GM10847 (cell line): ENCODE data around the gene ECI1.

Experiments
- POLR2A ChIP-seq: IDR thresholded peaks from 2 replicates; pipeline ENCODE4 v1.6.1; 2011; ENCODE audit not compliant: insufficient read length; ENCODE audit errors: extremely low read depth

ECI1 gene

DNA sequence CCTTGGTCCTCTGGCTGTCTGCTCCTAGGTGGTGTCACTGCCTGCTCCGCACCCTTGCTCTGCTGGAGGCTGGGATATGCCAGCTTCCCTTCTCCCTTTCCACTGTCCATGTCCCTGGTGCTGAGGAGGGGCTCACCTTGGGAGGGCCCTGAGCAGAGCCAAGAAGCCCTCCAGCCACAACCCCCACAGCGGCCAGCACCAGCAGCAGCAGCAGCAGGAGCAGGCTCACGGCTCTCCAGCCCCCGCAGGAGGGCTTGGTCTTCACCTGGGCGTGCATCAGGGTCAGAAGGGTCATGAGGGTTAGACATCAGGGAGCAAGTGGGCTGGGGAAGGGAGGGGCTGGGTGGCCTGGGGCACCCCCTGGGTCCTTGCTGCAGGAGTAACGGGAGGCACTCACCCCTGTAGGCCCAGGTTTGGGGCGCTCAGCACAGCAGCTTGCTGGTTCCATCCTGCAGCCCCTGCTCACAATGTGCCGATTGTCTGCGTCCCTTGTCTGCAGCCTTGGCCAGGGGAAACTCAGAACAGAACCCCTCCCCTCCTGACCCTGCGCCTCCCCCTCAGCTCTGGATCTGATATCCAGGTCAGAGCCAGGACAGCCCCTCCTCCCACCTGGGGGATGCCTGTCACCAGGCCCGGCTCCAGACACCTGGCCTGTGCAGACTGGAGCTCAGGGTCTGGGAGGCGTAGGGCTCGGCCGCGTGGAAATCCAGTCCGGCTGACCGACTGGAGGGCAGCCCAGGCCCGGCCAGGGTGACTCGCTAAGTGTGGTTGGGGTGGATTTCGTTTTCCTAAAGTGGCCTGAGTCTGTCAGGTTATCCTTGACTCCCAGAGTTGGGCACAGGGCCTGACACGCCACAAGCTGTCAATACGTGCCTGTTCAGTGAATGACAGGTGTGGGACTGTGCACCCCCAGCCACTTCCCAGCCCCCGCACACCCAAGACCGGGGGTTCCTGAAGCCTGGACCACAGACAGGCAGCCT, 40.7 kb downstream of the ECI1 start, which contains the start of gene BRICD5:
TSS of gene BRICD5 (minus strand) at position 478 of the 980 bp plus-strand sequence. CDS start at position 448, 30 bp downstream.
- no peak for TF ChIP-seq POLR2A

GRCh38 chr16:2210009-2210332, 41.4 kb downstream of the ECI1 start:
- no peak for TF ChIP-seq POLR2A

DNA sequence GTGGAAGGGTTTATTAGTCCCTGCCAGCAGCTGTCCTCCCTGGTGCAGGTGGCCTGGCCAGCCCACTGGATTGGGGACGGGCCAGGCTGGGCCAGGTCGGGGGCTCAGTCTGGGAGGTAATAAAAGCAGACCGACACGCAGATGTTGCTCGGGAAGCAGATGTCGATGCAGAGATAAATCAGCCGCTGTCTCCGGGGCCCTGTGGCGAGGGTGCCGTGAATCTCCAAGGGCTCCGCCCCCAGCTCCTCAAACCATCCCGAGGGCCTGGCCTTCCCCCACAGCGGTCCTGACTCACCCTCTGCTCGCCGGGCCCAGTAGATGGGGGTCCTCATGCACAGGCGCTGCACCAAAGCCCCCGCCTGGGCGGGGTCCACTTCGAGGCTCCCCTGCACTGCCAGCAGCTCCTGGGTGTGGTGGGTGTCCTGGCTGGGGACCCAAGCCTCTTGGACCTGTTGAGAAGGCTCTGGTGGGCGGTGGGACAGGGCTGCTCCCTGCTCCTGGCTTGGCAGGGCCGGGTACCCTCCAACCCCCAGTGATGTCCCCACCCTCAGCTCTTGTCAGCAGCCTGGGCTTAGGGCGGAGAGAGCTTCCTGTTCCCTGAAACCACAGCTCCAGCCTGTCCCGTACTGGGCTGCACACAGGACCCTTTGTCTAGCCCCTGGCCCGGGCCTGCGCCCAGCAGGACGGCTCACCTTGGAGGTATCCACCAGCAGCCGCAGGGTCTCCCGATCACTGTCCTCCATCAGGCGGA, 42.0 kb downstream of the ECI1 start:
- no peak for TF ChIP-seq POLR2A

DNA sequence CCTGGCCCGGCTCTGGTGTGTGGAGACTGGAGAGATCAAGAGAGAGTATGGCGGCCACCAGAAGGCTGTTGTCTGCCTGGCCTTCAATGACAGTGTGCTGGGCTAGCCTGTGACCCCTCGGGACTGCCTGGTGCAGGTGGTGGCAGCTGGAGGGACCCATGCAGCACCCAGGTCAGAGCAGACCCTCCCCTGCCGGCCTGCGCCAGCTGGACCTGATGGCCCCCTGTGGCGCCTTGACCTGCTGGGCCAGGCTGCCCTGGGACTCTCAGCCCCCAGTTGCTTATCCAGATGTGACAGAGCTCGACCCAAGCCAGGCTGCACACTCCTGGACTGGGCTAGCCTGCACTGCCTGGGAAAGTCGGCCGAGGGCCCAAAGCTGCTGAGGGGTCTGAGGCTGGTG, 42.6 kb downstream of the ECI1 start:
- TF ChIP-seq POLR2A = no peak

DNA sequence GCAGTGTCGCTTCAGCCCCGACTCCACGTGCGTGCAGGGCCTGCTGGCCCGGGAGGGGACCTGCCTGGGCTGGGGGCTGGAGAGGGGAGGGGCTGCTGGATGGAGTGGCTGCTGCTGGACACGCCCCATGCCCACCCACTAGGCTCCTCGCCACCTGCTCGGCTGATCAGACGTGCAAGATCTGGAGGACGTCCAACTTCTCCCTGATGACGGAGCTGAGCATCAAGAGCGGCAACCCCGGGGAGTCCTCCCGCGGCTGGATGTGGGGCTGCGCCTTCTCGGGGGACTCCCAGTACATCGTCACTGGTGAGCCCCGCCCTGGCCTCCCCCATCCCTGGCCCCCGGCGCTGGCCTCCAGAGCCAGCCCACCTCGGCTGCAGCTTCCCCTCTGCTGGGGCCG, 43.1 kb downstream of the ECI1 start:
- no peak for TF ChIP-seq POLR2A

GRCh38 chr16:2207872-2208271, 43.5 kb downstream of the ECI1 start:
- no peak for TF ChIP-seq POLR2A

DNA sequence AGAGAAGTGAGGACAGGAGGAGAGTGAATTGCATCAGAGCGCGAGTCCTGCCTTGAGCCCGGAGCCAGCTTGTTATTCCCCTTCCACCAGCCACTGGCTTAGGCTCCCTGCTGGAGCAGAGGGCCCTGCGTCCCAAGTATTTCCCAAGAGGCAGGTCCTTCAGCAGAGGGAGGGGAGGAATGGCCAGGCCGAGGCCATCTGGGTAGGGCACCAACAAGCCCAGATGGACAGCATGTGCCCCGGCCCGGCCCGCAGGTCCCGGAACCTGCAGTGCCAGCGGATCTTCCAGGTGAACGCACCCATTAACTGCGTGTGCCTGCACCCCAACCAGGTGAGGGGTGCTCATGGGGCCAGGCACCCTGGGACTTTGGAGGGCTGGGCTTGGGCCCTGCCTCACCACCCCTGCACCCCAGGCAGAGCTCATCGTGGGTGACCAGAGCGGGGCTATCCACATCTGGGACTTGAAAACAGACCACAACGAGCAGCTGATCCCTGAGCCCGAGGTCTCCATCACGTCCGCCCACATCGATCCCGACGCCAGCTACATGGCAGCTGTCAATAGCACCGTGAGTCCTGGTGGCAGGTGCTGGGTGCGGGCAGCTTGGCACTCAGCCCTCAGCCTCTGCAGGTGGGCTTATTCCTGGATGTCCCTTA, 44.5 kb downstream of the ECI1 start:
- no peak for TF ChIP-seq POLR2A

GRCh38 chr16:2206420-2206779, 45.0 kb downstream of the ECI1 start:
- no peak for TF ChIP-seq POLR2A

DNA sequence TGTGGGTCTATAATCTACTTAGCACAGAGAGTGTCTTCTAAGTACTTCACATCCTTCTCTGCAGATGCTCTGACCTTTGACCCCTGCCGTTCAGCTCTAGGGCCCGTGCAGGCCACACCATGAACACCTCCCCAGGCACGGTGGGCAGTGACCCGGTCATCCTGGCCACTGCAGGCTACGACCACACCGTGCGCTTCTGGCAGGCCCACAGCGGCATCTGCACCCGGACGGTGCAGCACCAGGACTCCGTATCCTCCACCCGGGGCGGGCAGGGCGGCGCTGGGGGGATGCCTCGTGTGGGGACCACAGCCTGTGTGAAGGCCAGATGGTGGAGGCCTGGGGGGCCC, 45.4 kb downstream of the ECI1 start:
- TF ChIP-seq POLR2A = no peak

DNA sequence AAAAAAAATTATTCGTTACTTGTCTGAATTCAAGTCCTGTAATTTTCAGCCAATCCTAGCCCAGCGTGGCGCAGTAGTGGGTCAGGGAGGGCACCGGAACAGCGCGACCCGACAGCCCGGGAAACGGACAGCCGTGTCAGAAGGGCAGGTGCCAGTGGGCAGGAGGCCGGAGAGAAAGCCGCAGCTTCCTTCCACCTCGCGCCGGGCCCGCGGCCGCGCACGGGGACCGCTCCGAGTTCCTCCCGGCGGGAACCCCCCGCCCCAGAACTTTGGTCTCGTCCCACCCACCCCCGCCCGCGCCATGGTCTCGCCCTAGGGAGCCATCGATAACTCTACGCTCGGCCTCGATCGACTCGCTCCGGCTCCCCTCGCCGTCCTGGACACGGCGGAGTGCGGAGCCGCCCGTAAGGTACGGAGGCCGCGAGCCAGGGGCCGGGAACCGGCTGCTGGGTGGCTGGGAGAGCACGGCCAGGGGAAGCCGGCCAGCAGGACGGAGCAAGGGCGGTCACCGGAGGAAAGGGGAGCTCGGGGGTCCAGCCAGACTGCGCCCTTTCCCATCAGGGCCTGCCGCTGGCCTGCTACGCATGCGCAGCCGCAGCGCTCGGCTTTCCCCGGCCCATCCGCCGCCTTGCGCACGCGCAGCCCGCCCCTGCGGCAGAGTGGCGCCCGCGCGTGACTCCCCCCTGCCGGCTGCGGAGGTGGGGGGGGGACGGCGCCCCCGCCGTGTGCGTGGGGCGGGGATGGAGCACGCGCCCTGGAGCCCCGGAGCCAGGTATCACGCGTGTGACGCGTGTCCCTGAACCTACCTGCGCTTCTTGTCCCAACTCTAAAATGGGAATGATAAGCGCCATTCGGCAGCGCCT, 46.1 kb downstream of the ECI1 start, which contains the start of gene MLST8:
TSS of gene MLST8 (plus strand) at position 351 of the 863 bp plus-strand sequence. CDS start 632 bp downstream, outside the sequence.
- TF ChIP-seq POLR2A = peak; percentile 90

DNA sequence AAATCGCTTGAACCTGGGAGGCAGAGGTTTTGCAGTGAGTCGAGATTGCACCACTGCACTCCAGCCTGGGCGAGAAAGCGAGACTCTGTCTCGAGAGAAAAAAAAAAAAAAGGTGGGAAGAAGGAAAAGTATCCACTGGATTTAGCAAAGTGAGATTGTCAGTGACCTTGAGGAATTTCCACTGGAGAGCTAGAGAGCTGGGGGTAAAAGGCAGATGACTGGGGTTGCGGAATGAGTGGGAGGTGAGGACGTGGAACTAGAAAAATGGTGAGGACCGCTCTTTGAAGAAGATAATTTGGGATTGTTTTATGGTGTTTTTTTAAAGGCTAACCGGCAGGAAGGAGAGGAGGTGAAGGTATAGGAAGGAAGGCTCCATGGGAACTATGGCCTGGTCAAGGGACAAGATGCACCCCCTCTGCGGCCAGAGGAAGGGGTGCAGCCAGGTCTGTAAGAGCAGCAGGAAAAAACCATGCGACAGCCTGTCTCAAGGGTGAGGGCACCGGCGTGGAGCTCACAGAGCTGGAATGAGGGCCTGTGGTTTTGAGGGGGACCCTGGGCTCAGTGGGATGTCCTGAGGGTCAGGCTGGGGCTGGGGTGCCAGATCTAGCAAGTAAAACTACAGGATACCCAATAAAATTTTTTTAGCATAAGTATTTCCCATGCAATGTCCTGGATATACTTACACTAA, 46.8 kb downstream of the ECI1 start:
- no peak for TF ChIP-seq POLR2A

DNA sequence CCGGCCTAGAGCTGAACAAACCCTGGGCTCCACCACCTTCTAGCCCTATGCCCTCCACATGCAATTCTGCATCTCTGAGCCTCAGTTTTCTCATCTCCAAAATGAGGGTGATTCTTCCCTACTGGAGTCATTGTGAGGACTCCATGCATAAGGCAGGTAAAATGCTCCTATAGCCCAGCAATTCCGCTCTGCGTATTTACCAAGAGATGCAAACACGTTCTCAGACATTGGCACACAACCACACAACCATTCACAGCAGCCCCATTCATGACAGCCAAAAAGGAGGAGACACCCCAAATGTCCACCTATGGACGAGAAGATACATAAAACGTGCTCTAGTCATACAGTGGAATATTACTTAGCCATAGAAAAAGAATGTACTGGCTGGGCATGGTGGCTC, 51.1 kb downstream of the ECI1 start:
- TF ChIP-seq POLR2A = no peak

DNA sequence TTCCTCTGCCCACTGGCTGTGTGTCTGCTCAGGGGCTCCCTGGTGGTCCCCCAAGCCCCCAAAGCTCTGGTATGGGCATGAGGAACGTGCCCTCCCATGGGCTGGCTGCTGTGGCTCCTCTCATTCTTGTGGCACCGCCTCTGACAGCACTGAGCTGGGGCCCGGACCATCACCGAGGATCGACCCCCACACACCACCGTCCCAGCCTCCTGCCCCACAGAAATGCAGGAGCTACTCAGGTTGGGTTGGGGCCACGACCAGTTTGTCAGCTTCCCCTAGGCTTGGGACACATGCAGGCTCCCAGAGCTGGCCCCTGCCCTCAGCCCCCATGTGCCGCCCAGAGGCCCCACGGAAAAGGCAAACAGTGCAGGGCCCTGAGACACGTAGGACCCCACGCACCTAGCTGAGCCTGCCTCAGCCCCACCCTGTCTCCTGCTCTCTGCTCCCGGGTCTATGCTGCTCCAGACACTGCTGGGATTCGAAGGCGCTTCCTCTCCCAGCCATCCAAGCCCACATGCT, 51.7 kb downstream of the ECI1 start:
- TF ChIP-seq POLR2A = no peak

GRCh38 chr16:2199095-2199494, 52.3 kb downstream of the ECI1 start:
- no peak for TF ChIP-seq POLR2A
